GM12875 (cell line): Measurements from ENCODE around the gene MET.

Source experiments
- H3K4me3 ChIP-seq: one replicate; pipeline ENCODE4 v1.5.1; 2011; ENCODE audit warnings: low read depth, low read length, control low read depth
- CTCF ChIP-seq: IDR thresholded peaks from 2 replicates; pipeline ENCODE4 v1.5.1; 2011; ENCODE audit warnings: low read depth, mild to moderate bottlenecking, control low read depth, inconsistent platforms, low read length, moderate library complexity, borderline replicate concordance; ENCODE audit not compliant: insufficient read depth

The MET gene

DNA sequence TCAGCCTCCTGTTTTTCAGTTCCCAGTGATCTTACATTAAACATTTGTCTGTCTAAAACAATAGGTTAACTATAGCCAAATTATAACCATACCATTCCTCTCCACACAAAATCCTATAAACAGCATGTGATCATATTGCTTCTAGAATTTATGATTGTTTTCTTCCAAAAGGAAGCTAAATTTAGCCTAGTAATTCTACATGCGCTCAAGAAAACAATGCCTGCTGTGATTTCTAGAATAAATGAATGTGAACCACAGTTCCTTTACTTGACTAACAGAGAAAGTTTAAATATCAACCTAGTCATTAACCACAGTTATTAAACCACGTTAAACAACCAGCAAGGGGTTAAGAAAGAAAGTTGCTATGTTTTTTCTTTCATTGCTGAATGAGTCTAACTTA lies 26.4 kb downstream of the MET start:
- no peak for TF ChIP-seq CTCF

DNA sequence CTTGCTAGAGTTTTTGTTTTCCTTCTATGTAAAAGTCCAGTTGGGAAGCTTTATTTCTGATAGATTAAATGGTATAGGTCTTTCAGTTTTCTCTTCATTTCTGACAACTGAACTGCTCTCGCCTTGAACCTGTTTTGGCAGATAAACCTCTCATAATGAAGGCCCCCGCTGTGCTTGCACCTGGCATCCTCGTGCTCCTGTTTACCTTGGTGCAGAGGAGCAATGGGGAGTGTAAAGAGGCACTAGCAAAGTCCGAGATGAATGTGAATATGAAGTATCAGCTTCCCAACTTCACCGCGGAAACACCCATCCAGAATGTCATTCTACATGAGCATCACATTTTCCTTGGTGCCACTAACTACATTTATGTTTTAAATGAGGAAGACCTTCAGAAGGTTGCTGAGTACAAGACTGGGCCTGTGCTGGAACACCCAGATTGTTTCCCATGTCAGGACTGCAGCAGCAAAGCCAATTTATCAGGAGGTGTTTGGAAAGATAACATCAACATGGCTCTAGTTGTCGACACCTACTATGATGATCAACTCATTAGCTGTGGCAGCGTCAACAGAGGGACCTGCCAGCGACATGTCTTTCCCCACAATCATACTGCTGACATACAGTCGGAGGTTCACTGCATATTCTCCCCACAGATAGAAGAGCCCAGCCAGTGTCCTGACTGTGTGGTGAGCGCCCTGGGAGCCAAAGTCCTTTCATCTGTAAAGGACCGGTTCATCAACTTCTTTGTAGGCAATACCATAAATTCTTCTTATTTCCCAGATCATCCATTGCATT lies 27.1 kb downstream of the MET start:
- H3K4me3 ChIP-seq: no peak overlapping the region
- TF ChIP-seq CTCF: no peak

More for the DNA sequence above, 26.4 kb downstream of the MET start:
- H3K4me3 ChIP-seq: no peak overlapping the region

DNA sequence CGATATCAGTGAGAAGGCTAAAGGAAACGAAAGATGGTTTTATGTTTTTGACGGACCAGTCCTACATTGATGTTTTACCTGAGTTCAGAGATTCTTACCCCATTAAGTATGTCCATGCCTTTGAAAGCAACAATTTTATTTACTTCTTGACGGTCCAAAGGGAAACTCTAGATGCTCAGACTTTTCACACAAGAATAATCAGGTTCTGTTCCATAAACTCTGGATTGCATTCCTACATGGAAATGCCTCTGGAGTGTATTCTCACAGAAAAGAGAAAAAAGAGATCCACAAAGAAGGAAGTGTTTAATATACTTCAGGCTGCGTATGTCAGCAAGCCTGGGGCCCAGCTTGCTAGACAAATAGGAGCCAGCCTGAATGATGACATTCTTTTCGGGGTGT lies 27.7 kb downstream of the MET start:
- TF ChIP-seq CTCF: no peak
- H3K4me3 ChIP-seq: no peak overlapping the region

GRCh38 chr7:116702046-116702785 lies 30.2 kb downstream of the MET start:
- TF ChIP-seq CTCF: no peak
- H3K4me3 ChIP-seq: no peak overlapping the region

GRCh38 chr7:116704650-116705228 lies 32.7 kb downstream of the MET start:
- H3K4me3 ChIP-seq: no peak overlapping the region
- no peak for TF ChIP-seq CTCF

GRCh38 chr7:116705419-116705818 lies 33.4 kb downstream of the MET start:
- TF ChIP-seq CTCF: no peak
- no peak overlapping the region for H3K4me3 ChIP-seq

DNA sequence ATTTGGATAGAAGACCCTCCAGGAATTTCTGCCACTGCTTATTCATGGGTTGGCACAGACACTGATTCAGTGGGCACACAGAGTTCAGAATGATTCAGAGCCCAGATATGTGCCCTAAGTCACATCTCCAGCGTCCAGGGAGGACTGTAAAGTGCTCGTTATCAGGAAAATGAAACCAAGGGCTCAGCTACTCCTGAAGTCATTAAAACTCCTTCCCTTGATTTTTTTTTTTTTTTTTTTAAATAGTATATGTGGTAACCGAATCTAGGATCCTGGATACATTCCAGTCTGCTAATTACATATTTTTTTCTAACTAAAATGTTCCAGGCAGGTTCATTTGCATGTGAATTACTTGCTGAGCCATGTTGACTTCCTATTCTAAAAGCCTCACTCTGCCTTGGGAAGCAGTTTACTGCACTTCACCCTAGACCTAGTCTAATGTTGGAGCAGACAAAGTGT lies 34.7 kb downstream of the MET start:
- H3K4me3 ChIP-seq: no peak overlapping the region
- no peak for TF ChIP-seq CTCF
